ENCODE measurements around the gene IPPK. TPM values are rescaled to one million over a fixed set of nuclear protein-coding genes. Genes with fewer than 3 reads are reported as not detected.
"Not testable (repeated sequence)": the region's sequence is repeated elsewhere in the genome, so short reads cannot be mapped to it uniquely, and the experiment has no call there.

Gene IPPK
- polyA plus RNA-seq, 1 experiment = 16.2 TPM

DNA sequence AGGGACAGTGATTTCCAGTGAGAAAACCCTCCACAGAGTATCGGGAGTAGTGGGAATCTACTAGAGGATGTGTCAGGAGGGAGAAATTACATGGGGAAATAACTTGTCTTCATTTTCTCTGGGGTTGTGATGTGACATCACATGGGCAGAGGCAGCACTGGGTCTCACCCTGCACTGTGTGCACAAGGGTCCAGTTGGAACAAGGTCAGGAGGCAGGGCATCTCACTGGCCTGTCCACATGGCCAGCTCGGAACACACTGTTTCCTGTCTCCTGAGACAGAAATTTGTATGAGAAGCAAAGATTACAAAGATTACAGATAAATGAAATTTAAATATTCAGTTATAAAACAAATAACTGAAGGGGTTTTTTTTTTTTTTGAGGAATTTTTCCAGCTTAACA, 71.5 kb downstream of the IPPK start:
- Histone ChIP-seq H3K4me3 (ENCODE audit: low read depth, low read length) (no peak overlapping the region), H3K36me3 (ENCODE audit: control insufficient read depth, insufficient read depth, low read length) (no peaks in the 10 kb centered on the region), H3K27me3 (ENCODE audit: control insufficient read depth, insufficient read depth, low read length) (no peaks in the 10 kb centered on the region)
- POLR2A ChIA-PET = no interaction called here
- TF ChIP-seq, protein P1, sequence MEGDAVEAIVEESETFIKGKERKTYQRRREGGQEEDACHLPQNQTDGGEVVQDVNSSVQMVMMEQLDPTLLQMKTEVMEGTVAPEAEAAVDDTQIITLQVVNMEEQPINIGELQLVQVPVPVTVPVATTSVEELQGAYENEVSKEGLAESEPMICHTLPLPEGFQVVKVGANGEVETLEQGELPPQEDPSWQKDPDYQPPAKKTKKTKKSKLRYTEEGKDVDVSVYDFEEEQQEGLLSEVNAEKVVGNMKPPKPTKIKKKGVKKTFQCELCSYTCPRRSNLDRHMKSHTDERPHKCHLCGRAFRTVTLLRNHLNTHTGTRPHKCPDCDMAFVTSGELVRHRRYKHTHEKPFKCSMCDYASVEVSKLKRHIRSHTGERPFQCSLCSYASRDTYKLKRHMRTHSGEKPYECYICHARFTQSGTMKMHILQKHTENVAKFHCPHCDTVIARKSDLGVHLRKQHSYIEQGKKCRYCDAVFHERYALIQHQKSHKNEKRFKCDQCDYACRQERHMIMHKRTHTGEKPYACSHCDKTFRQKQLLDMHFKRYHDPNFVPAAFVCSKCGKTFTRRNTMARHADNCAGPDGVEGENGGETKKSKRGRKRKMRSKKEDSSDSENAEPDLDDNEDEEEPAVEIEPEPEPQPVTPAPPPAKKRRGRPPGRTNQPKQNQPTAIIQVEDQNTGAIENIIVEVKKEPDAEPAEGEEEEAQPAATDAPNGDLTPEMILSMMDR (IDR thresholded peaks at IDR 0.05; ENCODE audit: insufficient read depth, low read depth, low read length) = no peak
- DNase-seq (ENCODE audit: low read depth) = no peak
- CTCF ChIA-PET = interaction anchor here (1.1 kb wide), 1 partner anchor 10 kb away, joined by 3 read pairs; no protein-coding TSS in a partner anchor

GRCh38 chr9:92595930-92596329, 74.0 kb downstream of the IPPK start:
- DNase-seq (ENCODE audit: low read depth) = no peak
- CTCF ChIA-PET = no interaction called here
- no peaks in the 10 kb centered on the region for H3K27me3 ChIP-seq (ENCODE audit: control insufficient read depth, insufficient read depth, low read length)
- TF ChIP-seq, protein P1 (IDR thresholded peaks at IDR 0.05; ENCODE audit: insufficient read depth, low read depth, low read length) = no peak
- POLR2A ChIA-PET = no interaction called here
- H3K36me3 ChIP-seq (ENCODE audit: control insufficient read depth, insufficient read depth, low read length) = no peaks in the 10 kb centered on the region
- H3K4me3 ChIP-seq (ENCODE audit: low read depth, low read length) = no peak overlapping the region

DNA sequence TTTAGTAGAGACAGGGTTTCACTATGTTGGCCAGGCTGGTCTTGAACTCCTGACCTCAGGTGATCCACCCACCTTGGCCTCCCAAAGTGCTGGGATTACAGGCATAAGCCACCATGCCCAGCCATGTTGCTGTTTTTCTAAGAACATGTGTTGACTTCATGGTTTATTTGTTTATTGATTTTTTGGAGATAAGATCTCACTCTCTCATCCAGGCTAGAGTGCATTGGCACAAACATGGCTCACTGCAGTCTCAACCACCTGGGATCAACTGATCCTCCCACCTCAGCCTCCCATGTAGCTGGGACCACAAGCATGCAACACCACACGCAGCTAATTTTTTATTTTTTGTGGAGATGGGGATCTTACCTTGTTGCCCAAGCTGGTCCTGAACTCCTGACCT, 74.9 kb downstream of the IPPK start:
- DNase-seq (ENCODE audit: low read depth); POLR2A ChIA-PET; H3K27me3 ChIP-seq (ENCODE audit: control insufficient read depth, insufficient read depth, low read length); H3K36me3 ChIP-seq (ENCODE audit: control insufficient read depth, insufficient read depth, low read length); H3K4me3 ChIP-seq (ENCODE audit: low read depth, low read length): not testable (repeated sequence)
- CTCF ChIA-PET = interaction anchor here (0.6 kb wide), 1 partner anchor 113 kb away, joined by 3 read pairs; the partner anchor contains the start of gene ASPN

DNA sequence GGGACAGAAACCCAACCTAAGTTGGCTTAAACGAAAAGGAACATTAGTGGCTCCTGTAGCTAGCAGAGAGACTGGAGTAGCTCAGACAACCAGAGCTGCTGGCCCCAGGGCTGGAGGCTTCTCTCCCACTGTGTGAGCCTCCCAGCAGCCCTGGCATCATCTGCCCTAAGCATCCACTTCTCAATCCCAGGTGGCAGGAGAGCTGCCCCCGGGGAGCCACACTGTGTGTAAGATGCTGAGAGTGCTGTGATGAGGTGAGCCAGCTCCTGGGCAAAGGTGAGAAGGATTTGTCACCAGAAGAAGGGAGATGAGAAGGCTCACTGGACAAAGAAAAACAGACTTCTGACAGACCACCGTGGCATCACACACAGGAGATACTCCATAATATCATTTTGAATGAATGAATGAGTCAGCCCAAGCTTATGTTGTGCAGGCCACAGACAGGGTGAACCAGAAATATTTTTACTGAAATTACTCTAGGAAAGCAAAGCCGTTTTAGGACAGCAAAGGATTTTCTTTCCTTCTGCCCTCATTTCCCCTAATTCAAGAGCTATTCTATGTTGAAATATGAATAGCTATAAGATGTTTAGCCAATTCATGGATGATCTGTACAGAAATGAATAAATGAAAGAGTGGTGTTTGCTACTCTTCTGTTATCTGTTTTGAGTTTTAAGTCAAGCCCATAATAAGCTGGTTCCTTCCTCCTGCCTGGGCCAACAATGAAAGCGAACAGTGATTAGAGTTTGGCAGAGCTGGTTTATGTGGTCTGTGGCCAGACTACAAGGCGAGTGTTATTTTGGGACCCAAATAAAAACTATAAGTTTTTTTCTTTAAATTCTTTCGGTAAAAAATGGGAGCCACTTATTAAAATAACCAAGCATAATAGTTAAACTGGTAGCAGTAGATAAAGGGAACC, 76.7 kb downstream of the IPPK start:
- POLR2A ChIA-PET = no interaction called here
- no peak overlapping the region for H3K4me3 ChIP-seq (ENCODE audit: low read depth, low read length)
- H3K36me3 ChIP-seq (ENCODE audit: control insufficient read depth, insufficient read depth, low read length) = no peaks in the 10 kb centered on the region
- no peak for DNase-seq (ENCODE audit: low read depth)
- CTCF ChIA-PET = interaction anchor here (1.4 kb wide), 1 partner anchor 25 kb away, joined by 3 read pairs; no protein-coding TSS in a partner anchor
- TF ChIP-seq, protein P1 (IDR thresholded peaks at IDR 0.05; ENCODE audit: insufficient read depth, low read depth, low read length) = no peak
- no peaks in the 10 kb centered on the region for H3K27me3 ChIP-seq (ENCODE audit: control insufficient read depth, insufficient read depth, low read length)

- POLR2A ChIA-PET = no interaction called here
- CTCF ChIA-PET = interaction anchor here (1.4 kb wide), 1 partner anchor 25 kb away, joined by 3 read pairs; no protein-coding TSS in a partner anchor
- H3K27me3 ChIP-seq (ENCODE audit: control insufficient read depth, insufficient read depth, low read length) = no peaks in the 10 kb centered on the region
- no peak overlapping the region for H3K4me3 ChIP-seq (ENCODE audit: low read depth, low read length)
- DNase-seq (ENCODE audit: low read depth) = no peak
- TF ChIP-seq, protein P1 (IDR thresholded peaks at IDR 0.05; ENCODE audit: insufficient read depth, low read depth, low read length) = no peak
- no peaks in the 10 kb centered on the region for H3K36me3 ChIP-seq (ENCODE audit: control insufficient read depth, insufficient read depth, low read length)
Observed at GRCh38 chr9:92592537-92592936, 77.4 kb downstream of the IPPK start.

Measured in BJ (cell line).